GM12872 (cell line): Measurements from ENCODE around the gene COMMD3.

ENCODE experiments used
- TF ChIP-seq, protein P1 (sequence below): IDR thresholded peaks from 3 replicates; pipeline ENCODE4 v1.5.1; 2011; ENCODE audit warnings: low read depth, mild to moderate bottlenecking, low read length, moderate library complexity; ENCODE audit not compliant: insufficient read depth

The COMMD3 gene

DNA sequence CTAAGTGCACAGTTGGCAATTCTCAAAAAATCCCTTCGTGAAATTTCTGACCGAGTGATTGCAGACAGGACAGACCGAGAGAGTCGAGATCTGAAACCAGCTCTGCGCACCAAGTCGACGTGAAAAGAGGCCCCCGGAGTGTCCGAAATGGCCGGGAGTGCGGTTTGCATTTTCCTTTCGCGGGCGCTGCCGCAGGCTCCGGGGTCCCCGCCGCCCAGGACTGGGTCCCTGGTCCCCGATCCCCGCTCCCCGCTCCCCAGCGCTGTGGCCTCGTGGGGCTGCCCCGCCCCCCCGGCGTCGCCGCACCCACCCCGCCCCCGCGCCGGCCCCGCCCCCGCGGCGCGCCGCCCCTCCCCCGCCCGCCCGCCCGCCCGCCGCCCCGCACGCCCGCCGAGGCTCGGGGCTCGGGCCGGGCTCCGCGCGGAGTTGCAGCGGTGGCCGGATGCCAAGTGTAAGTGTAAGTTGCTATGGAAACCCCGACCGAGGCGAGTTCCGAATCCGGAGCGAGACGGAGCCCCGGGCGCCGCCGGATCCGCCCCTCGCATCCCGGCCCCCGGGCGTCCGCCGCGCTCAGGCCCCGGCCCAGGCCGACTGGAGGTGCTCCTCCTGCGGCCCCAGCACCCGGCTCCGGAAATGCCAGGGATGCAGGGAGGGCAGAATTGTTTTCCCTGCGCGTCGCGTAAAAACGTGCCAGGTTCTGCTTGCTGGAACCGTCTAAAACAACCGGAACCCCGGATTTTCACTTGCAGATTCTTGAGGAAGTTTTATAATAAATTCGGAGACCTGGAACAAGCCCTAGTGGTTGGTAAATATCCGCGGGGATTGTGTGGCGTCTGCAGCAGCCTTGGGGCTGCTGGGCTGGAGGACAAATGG is 9.3 kb downstream of the COMMD3 start:
- TF ChIP-seq, protein P1, sequence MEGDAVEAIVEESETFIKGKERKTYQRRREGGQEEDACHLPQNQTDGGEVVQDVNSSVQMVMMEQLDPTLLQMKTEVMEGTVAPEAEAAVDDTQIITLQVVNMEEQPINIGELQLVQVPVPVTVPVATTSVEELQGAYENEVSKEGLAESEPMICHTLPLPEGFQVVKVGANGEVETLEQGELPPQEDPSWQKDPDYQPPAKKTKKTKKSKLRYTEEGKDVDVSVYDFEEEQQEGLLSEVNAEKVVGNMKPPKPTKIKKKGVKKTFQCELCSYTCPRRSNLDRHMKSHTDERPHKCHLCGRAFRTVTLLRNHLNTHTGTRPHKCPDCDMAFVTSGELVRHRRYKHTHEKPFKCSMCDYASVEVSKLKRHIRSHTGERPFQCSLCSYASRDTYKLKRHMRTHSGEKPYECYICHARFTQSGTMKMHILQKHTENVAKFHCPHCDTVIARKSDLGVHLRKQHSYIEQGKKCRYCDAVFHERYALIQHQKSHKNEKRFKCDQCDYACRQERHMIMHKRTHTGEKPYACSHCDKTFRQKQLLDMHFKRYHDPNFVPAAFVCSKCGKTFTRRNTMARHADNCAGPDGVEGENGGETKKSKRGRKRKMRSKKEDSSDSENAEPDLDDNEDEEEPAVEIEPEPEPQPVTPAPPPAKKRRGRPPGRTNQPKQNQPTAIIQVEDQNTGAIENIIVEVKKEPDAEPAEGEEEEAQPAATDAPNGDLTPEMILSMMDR = no peak

DNA sequence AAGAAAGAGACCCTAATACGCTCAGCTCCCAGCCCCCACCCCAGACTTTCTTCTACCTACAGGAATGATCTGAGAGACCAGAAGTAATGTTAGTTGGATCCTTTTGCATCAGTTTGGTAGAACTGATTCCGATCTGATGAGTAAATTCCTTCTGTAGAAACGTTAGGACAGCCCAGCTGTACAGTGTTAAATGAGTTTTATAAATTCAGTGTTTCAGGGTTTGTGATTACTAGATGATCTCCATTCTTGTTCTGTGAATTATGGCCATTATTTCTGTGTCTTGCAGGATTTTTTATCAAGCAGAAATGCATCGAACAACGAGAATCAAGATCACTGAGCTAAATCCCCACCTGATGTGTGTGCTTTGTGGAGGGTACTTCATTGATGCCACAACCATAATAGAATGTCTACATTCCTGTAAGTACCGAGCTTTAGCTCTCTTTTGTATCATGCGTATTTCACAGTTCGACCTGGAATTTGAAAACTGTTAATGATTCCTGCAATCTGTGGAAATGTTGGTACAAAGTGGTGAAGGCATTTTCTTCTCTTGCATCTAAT is 10.0 kb downstream of the COMMD3 start:
- TF ChIP-seq, protein P1 = no peak

DNA sequence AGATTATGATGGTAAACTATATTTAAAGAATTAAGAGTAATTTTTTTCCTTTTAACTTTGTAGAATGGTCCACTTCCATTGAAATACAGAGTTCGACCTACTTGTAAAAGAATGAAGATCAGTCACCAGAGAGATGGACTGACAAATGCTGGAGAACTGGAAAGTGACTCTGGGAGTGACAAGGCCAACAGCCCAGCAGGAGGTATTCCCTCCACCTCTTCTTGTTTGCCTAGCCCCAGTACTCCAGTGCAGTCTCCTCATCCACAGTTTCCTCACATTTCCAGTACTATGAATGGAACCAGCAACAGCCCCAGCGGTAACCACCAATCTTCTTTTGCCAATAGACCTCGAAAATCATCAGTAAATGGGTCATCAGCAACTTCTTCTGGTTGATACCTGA is 13.0 kb downstream of the COMMD3 start:
- TF ChIP-seq, protein P1 = no peak

DNA sequence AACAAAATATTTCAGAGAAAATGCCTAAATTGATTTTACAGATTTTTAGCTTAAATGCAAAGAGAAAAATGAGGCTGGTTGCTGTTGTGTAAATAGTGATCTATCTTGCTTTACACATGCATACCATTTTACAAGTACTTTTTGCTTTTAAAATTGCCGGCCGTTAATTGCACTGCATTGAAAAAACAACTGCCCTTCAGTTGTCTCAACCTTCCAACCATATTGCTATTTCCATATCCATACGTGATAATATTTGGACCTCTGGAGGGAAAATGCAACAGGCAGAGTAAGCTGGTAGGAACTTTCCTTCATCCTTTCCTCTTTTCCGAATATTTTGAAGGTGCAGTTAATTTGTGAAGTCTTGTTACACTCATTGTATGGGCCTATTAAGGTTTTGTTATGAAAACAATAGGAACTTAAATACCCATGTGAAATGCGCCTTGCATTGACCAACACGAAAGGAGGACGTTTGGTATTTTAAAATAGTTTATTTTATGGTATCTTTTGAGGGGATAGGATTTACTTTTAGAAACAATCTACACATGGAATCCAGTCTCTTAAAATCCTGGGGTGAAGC is 16.0 kb downstream of the COMMD3 start:
- TF ChIP-seq, protein P1 = no peak

DNA sequence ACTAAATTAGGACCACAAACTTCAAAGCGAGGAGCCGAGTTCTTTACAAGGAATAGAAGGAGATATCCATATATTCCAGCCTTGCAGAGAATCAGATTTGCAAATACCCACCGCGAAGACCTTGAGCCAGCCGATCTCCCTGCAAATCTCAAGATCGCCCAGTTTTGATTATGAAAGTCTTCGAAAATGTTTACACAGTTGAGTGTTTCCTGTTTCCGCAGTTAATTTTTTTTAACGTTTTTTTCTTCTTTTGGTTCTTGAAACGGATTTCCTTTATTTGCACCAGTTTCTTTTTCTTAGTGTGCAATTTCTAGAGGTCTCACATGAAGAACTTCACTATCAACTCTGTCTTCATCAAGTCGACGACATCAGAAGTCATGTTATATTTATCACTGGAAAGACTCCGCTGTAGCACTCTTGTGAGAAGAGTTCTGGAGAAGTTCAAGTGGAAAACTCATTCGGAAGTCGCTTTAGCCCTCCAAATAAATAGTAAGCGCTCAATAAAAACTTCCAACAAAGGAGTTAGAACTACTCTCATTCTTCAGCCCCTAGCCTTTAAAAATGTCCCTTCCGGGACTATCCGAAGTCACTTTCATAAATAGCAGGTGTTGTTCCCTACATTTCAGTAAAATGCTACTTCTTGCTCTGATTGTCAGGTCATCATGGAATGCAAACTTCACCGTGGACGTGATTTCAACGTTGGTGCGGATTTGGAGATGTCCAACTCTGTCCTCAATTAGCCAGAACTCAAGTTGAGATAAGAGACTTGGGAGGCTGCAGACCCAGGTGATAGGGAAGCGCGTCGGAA is 17.2 kb downstream of the COMMD3 start:
- TF ChIP-seq, protein P1 = no peak

DNA sequence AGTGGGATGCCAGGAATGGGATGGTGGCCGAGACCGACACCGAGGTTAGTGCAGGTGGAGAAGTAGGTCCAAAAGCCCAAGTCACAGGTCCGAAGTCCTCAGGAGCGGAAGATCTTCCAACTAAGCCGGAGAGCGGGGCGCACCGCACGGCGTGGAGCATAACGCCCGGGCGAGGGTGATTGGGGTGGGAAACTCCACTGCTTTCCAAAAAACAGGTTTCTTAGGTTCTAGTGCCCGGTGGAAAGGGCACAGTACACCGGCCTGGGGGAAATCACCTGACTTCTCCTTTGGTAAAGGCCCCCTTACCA is 17.7 kb downstream of the COMMD3 start:
- TF ChIP-seq, protein P1 = no peak

DNA sequence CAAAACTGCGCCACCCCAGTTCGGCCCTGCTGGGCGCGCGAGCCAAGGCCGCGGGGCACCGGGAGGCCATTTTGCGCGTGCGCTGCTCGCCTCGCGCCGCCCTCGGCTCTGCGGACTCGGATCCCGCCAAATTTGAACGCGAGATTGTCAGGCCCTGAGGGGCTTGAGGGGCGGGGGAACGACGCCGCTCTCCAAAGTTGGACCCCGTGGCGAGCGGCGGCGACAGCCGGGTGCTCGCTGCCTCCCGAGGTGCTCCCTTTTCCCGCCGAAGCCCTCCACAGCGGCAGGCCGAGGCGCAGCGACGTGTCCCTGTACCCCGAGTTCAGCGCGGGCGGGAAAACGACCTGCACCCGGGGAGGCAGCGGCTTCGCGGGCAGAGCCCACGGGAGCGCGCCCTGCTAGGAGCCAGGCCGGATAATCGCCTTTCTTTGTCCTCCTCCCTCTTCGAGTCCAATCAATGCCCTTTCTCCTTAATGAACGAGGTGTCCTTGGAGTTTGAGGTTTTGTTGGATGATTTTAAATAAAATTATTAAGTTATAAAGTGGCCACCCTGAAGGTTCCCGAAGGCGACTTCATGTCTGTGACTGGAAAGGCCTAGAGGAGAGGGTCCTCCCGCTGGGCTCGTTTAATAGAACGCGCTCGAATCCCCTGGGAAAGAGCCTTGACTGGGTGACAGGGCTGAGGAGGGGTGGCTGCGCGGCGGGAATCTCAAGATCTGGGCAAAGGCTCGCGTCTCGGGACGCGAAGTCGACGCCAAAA is 18.4 kb downstream of the COMMD3 start:
- TF ChIP-seq, protein P1 = no peak
